ENCODE results near the gene GPR132. TPM values are rescaled to one million over a fixed set of nuclear protein-coding genes. Genes with fewer than 3 reads are reported as not detected.

GPR132 gene
- polyA plus RNA-seq, 2 of the 4 experiments (the other 2 are of a cell fraction): 0.18 to 0.19 TPM

DNA sequence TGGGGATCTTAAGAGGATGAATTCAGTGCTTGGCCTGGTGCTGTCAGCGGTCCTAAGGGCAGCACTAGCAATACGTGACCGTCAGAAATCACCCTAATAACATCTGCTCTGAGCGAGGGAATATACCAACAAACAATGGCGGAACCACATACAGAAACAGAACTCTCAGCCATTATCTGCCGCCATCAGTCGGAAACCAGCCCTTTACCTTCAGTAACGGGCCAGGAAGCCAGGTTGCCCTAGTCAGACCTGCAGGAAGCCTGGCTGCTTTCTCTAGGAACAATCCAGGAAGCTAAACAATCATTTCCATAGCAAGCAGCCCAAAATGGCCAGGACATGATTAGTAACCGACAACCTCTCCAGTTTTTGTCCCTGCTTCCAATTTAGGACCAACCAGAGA, 50.0 kb downstream of the GPR132 start:
- no peak for ATAC-seq
- POLR2A ChIA-PET: no interaction called here
- 76% methylated on average over 9 of the region's 9 CpGs for WGBS (ENCODE audit: missing lambda C conversion rate)
- CTCF ChIA-PET: interaction anchor here (0.6 to 28.5 kb wide), 8 partner anchors 9 to 72 kb away, joined by 3 to 509 read pairs (median 7); no protein-coding TSS in a partner anchor
- Histone ChIP-seq H3K4me1 (peaks cover 72% of the 10 kb centered on the region), H3K9me3 (no peaks in the 10 kb centered on the region), H3K4me3 (no peak overlapping the region), H3K4me2 (peak overlapping the region; percentile 19), H3K27ac (peak overlapping the region in 1 of 2 experiments; percentile 25; a peak in 2 of 6 replicates)
- TF ChIP-seq, protein P1, sequence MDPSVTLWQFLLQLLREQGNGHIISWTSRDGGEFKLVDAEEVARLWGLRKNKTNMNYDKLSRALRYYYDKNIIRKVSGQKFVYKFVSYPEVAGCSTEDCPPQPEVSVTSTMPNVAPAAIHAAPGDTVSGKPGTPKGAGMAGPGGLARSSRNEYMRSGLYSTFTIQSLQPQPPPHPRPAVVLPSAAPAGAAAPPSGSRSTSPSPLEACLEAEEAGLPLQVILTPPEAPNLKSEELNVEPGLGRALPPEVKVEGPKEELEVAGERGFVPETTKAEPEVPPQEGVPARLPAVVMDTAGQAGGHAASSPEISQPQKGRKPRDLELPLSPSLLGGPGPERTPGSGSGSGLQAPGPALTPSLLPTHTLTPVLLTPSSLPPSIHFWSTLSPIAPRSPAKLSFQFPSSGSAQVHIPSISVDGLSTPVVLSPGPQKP (IDR thresholded peaks at IDR 0.05; ENCODE audit: low read depth, low read length): no peak
- TF ChIP-seq MAFK (IDR thresholded peaks at IDR 0.05; ENCODE audit: partially characterized antibody) (no peak), FOSB (CRISPR knock-in tag; IDR thresholded peaks at IDR 0.05) (no peak), GATA3 (IDR thresholded peaks at IDR 0.05; ENCODE audit: borderline replicate concordance) (no peak), EHMT2 (IDR thresholded peaks at IDR 0.05; ENCODE audit: low read depth) (no peak), HEYL (CRISPR knock-in tag; IDR thresholded peaks at IDR 0.05) (no peak), EP300 (IDR thresholded peaks at IDR 0.05) (no peak), HOXB5 (CRISPR knock-in tag; IDR thresholded peaks at IDR 0.05) (no peak), HOXB13 (CRISPR knock-in tag; IDR thresholded peaks at IDR 0.05; ENCODE audit: low read depth) (no peak), RCOR1 (IDR thresholded peaks at IDR 0.05; ENCODE audit: low read depth, low read length) (no peak), MAX (IDR thresholded peaks at IDR 0.05) (no peak), HDAC2 (IDR thresholded peaks at IDR 0.05) (no peak), MYC (IDR thresholded peaks at IDR 0.05; ENCODE audit: borderline replicate concordance, low read length) (no peak), FOSL2 (IDR thresholded peaks at IDR 0.05) (no peak), FOSL2 (CRISPR knock-in tag; IDR thresholded peaks at IDR 0.05) (no peak), SREBF2 (IDR thresholded peaks at IDR 0.05) (no peak), RAD21 (conservative IDR thresholded peaks at IDR 0.05 in 1 of 2, IDR thresholded peaks at IDR 0.05 in 1 of 2) (no peak)
- TF ChIP-seq, protein P2, sequence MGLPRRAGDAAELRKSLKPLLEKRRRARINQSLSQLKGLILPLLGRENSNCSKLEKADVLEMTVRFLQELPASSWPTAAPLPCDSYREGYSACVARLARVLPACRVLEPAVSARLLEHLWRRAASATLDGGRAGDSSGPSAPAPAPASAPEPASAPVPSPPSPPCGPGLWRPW (IDR thresholded peaks at IDR 0.05): no peak
- TF ChIP-seq, protein P3, sequence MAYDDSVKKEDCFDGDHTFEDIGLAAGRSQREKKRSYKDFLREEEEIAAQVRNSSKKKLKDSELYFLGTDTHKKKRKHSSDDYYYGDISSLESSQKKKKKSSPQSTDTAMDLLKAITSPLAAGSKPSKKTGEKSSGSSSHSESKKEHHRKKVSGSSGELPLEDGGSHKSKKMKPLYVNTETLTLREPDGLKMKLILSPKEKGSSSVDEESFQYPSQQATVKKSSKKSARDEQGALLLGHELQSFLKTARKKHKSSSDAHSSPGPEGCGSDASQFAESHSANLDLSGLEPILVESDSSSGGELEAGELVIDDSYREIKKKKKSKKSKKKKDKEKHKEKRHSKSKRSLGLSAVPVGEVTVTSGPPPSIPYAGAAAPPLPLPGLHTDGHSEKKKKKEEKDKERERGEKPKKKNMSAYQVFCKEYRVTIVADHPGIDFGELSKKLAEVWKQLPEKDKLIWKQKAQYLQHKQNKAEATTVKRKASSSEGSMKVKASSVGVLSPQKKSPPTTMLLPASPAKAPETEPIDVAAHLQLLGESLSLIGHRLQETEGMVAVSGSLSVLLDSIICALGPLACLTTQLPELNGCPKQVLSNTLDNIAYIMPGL (CRISPR knock-in tag; IDR thresholded peaks at IDR 0.05; ENCODE audit: borderline replicate concordance): no peak
- FAIRE-seq: no peak
- no peak for DNase-seq (ENCODE audit: low read depth in 1 of 2, low spot score in 1 of 2)

GRCh38 chr14:105014631-105015030, 50.6 kb downstream of the GPR132 start:
- Histone ChIP-seq H3K4me2 (peak overlapping the region; percentile 19), H3K27ac (peak overlapping the region in 1 of 2 experiments; percentile 25; a peak in 2 of 6 replicates), H3K9me3 (no peaks in the 10 kb centered on the region), H3K4me1 (peaks cover 72% of the 10 kb centered on the region), H3K4me3 (no peak overlapping the region)
- 57% methylated on average over 4 of the region's 4 CpGs for WGBS (ENCODE audit: missing lambda C conversion rate)
- ChIA-PET POLR2A (no interaction called here), CTCF (interaction anchor here (0.7 to 28.5 kb wide), 9 partner anchors 8 to 286 kb away, joined by 3 to 509 read pairs (median 23); no protein-coding TSS in a partner anchor)
- DNase-seq (ENCODE audit: low read depth in 1 of 2, low spot score in 1 of 2): no peak
- TF ChIP-seq, protein P4, sequence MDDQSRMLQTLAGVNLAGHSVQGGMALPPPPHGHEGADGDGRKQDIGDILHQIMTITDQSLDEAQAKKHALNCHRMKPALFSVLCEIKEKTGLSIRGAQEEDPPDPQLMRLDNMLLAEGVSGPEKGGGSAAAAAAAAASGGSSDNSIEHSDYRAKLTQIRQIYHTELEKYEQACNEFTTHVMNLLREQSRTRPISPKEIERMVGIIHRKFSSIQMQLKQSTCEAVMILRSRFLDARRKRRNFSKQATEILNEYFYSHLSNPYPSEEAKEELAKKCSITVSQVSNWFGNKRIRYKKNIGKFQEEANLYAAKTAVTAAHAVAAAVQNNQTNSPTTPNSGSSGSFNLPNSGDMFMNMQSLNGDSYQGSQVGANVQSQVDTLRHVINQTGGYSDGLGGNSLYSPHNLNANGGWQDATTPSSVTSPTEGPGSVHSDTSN (IDR thresholded peaks at IDR 0.05): no peak
- TF ChIP-seq HEYL (CRISPR knock-in tag; IDR thresholded peaks at IDR 0.05) (no peak), ZNF302 (CRISPR knock-in tag; IDR thresholded peaks at IDR 0.05) (no peak), CBX8 (IDR thresholded peaks at IDR 0.05) (no peak), RFX5 (IDR thresholded peaks at IDR 0.05) (no peak)
- TF ChIP-seq, protein P2 (IDR thresholded peaks at IDR 0.05): no peak
- FAIRE-seq: no peak
- no peak for ATAC-seq

All from A549 (cell line).